H1 (cell line): ENCODE measurements around the gene XDH. TPM values are rescaled to one million over a fixed set of nuclear protein-coding genes. Genes with fewer than 3 reads are reported as not detected.

Experiments used
- CTCF ChIA-PET: fragments of 300-600 bp; sonication (Branson Sonifier 250); formaldehyde crosslinking; loops from one replicate; lab custom pipeline; 2021; ENCODE audit not compliant: partially characterized antibody; lab: Charles Lee
- POLR2A ChIA-PET: fragments of 300-600 bp; sonication (Branson Sonifier 250); formaldehyde crosslinking; loops from one replicate; lab custom pipeline; 2021; ENCODE audit warnings: inconsistent platforms; ENCODE audit not compliant: partially characterized antibody; lab: Charles Lee
- DNase-seq, 2 experiments: peaks; one replicate each; pipeline versions ENCODE4 v3.0.0 to v3.0.0-alpha.2; 2010 to 2022; ENCODE audit warnings: low spot score in 2 of 2, low read depth in 1 of 2, mixed read lengths in 1 of 2
- FAIRE-seq: peaks from 2 replicates; lab custom pipeline; 2011; peaks lifted over from hg19 to GRCh38; lab: Jason Lieb, UNC
- H2AFZ ChIP-seq: 2 replicates; pipeline ENCODE4 v1.8.1; 2012; ENCODE audit warnings: low read length, inconsistent platforms
- H2AK5ac ChIP-seq: 2 replicates; pipeline ENCODE4 v1.6.1; 2013; ENCODE audit warnings: low read depth, low read length
- H2BK120ac ChIP-seq: replicated peaks from 2 replicates; pipeline ENCODE3; 2013; ENCODE audit warnings: low read depth, low read length, inconsistent platforms
- H2BK12ac ChIP-seq: 2 replicates; pipeline ENCODE4 v1.6.1; 2013; ENCODE audit warnings: low read depth, low read length
- H2BK15ac ChIP-seq: 2 replicates; pipeline ENCODE4 v1.6.1; 2013; ENCODE audit warnings: low read length
- H2BK20ac ChIP-seq: 2 replicates; pipeline ENCODE4 v1.6.1; 2013; ENCODE audit warnings: low read length
- H2BK5ac ChIP-seq: 2 replicates; pipeline ENCODE4 v1.6.1; 2013; ENCODE audit warnings: low read depth, low read length
- H3K14ac ChIP-seq: 2 replicates; pipeline ENCODE4 v1.6.1; 2013; ENCODE audit warnings: inconsistent platforms; ENCODE audit not compliant: insufficient read length
- H3K18ac ChIP-seq: 2 replicates; pipeline ENCODE4 v1.6.1; 2013; ENCODE audit warnings: low read length; ENCODE audit errors: extremely low read depth
- H3K23ac ChIP-seq: 2 replicates; pipeline ENCODE4 v1.6.1; 2013; ENCODE audit warnings: inconsistent platforms; ENCODE audit not compliant: insufficient read length
- H3K23me2 ChIP-seq: 2 replicates; pipeline ENCODE4 v1.6.1; 2013; ENCODE audit warnings: low read depth, low read length
- H3K27ac ChIP-seq: 2 replicates; pipeline ENCODE4 v1.6.1; 2011; ENCODE audit warnings: low read depth, low read length, inconsistent platforms
- H3K27me3 ChIP-seq, 4 experiments: replicated peaks in 1 of 4; 1 replicate in 1 of 4; 2 replicates in 3 of 4; pipeline versions ENCODE4 v1.6.1 to v1.8.1; 2011 to 2013; ENCODE audit warnings: low read length in 3 of 4, mild to moderate bottlenecking in 3 of 4, inconsistent platforms in 2 of 4, mixed read lengths in 2 of 4, moderate library complexity in 1 of 4; ENCODE audit not compliant: control insufficient read depth in 3 of 4, insufficient read depth in 3 of 4; ENCODE audit errors: extremely low read depth in 1 of 4
- H3K36me3 ChIP-seq, 4 experiments: 2 replicates each; pipeline versions ENCODE4 v1.6.1 to v1.8.1; 2011 to 2013; ENCODE audit warnings: mild to moderate bottlenecking in 4 of 4, low read length in 3 of 4, moderate library complexity in 2 of 4, control low read depth in 1 of 4, inconsistent platforms in 1 of 4; ENCODE audit not compliant: insufficient read depth in 4 of 4, control insufficient read depth in 2 of 4
- H3K4ac ChIP-seq: replicated peaks from 2 replicates; pipeline ENCODE3; 2013; ENCODE audit warnings: low read length, low read depth, mixed read lengths, inconsistent platforms; ENCODE audit not compliant: insufficient read length
- H3K4me1 ChIP-seq, 4 experiments: replicated peaks in 1 of 4; 1 replicate in 1 of 4; 2 replicates in 3 of 4; pipeline versions ENCODE4 v1.6.1 to v1.8.1; 2011 to 2013; ENCODE audit warnings: low read length in 3 of 4, inconsistent platforms in 2 of 4, mixed read lengths in 1 of 4; ENCODE audit not compliant: insufficient read depth in 4 of 4, control insufficient read depth in 3 of 4
- H3K4me2 ChIP-seq, 2 experiments: 2 replicates each; pipeline versions ENCODE4 v1.6.1 to v1.8.1; 2011 to 2013; ENCODE audit warnings: low read depth in 2 of 2, low read length in 2 of 2, control low read depth in 1 of 2, inconsistent platforms in 1 of 2, mild to moderate bottlenecking in 1 of 2; ENCODE audit not compliant: insufficient read depth in 1 of 2
- H3K4me3 ChIP-seq, 4 experiments: fragments of 200-600, 300-600 bp in 1 of 4; sonication (generic), shearing (Covaris generic), sonication (Bioruptor Twin) in 1 of 4; 2 replicates each; pipeline versions ENCODE4 v1.5.1 to v1.8.1; 2011 to 2016; ENCODE audit warnings: low read length in 4 of 4, low read depth in 3 of 4, control low read depth in 2 of 4, inconsistent platforms in 2 of 4, mild to moderate bottlenecking in 2 of 4, mixed read lengths in 1 of 4, moderate library complexity in 1 of 4; ENCODE audit not compliant: insufficient read depth in 2 of 4; ENCODE audit errors: extremely low read depth in 1 of 4
- H3K56ac ChIP-seq: replicated peaks from 2 replicates; pipeline ENCODE3; 2013; ENCODE audit warnings: low read depth, mild to moderate bottlenecking, mixed read lengths, low read length, inconsistent platforms; ENCODE audit not compliant: insufficient read length
- H3K79me1 ChIP-seq: 2 replicates; pipeline ENCODE4 v1.6.1; 2013; ENCODE audit warnings: low read depth, low read length, control low read depth
- H3K79me2 ChIP-seq, 2 experiments: 2 replicates each; pipeline versions ENCODE4 v1.6.1 to v1.8.1; 2012 to 2013; ENCODE audit warnings: low read length in 2 of 2, mild to moderate bottlenecking in 2 of 2, inconsistent platforms in 1 of 2; ENCODE audit not compliant: insufficient read depth in 2 of 2, control insufficient read depth in 1 of 2
- H3K9ac ChIP-seq, 4 experiments: replicated peaks in 1 of 4; 1 replicate in 1 of 4; 2 replicates in 3 of 4; pipeline versions ENCODE4 v1.6.1 to v1.8.1; 2011 to 2013; ENCODE audit warnings: low read depth in 3 of 4, low read length in 3 of 4, control low read depth in 2 of 4, mild to moderate bottlenecking in 2 of 4, moderate library complexity in 2 of 4, inconsistent platforms in 1 of 4; ENCODE audit errors: extremely low read depth in 1 of 4
- H3K9me3 ChIP-seq, 2 experiments: 2 replicates each; pipeline versions ENCODE4 v1.6.1 to v1.8.1; 2012 to 2013; ENCODE audit warnings: mild to moderate bottlenecking in 2 of 2, moderate library complexity in 2 of 2, control low read depth in 1 of 2, inconsistent platforms in 1 of 2, low read depth in 1 of 2, low read length in 1 of 2, mixed read lengths in 1 of 2; ENCODE audit not compliant: insufficient read depth in 2 of 2
- H4K20me1 ChIP-seq, 2 experiments: replicated peaks in 1 of 2; 2 replicates each; pipeline versions ENCODE3 to v1.8.1; 2011 to 2013; ENCODE audit warnings: inconsistent platforms in 2 of 2, low read length in 2 of 2, mild to moderate bottlenecking in 1 of 2; ENCODE audit not compliant: insufficient read depth in 2 of 2, control insufficient read depth in 1 of 2
- H4K5ac ChIP-seq: 2 replicates; pipeline ENCODE4 v1.6.1; 2013; ENCODE audit warnings: low read length, low read depth, mixed read lengths, inconsistent platforms; ENCODE audit not compliant: insufficient read length
- H4K8ac ChIP-seq: 2 replicates; pipeline ENCODE4 v1.8.0; 2013; ENCODE audit warnings: mild to moderate bottlenecking, moderate library complexity, low read length, inconsistent platforms; ENCODE audit not compliant: insufficient read depth; ENCODE audit errors: extremely low read depth
- H4K91ac ChIP-seq: replicated peaks from 2 replicates; pipeline ENCODE3; 2013; ENCODE audit warnings: low read length, mixed read lengths, inconsistent platforms; ENCODE audit not compliant: insufficient read length
- ATF2 ChIP-seq: IDR thresholded peaks from 2 replicates; pipeline ENCODE4 v1.6.1; 2012; ENCODE audit warnings: low read length, inconsistent platforms
- ATF3 ChIP-seq: IDR thresholded peaks from 2 replicates; pipeline ENCODE4 v1.6.1; 2011; ENCODE audit warnings: low read depth, mild to moderate bottlenecking, low read length; ENCODE audit not compliant: insufficient read depth
- BACH1 ChIP-seq: IDR thresholded peaks from 2 replicates; pipeline ENCODE4 v1.6.1; 2012; ENCODE audit warnings: low read length, improper control_type of control experiment
- CREB1 ChIP-seq: IDR thresholded peaks from 2 replicates; pipeline ENCODE4 v1.6.1; 2012; ENCODE audit warnings: inconsistent platforms
- EGR1 ChIP-seq: IDR thresholded peaks from 2 replicates; pipeline ENCODE4 v1.6.1; 2011; ENCODE audit warnings: low read depth, low read length, borderline replicate concordance
- EP300 ChIP-seq, 2 experiments: IDR thresholded peaks; 1 replicate in 1 of 2; 2 replicates in 1 of 2; pipeline ENCODE4 v1.6.1; 2011 to 2012; ENCODE audit warnings: low read depth in 2 of 2, low read length in 2 of 2, mild to moderate bottlenecking in 2 of 2, borderline replicate concordance in 1 of 2, inconsistent platforms in 1 of 2, moderate library complexity in 1 of 2
- EZH2 ChIP-seq: fragments of 200-600 bp; sonication (generic); IDR thresholded peaks from 2 replicates; pipeline ENCODE4 v1.7.1; 2012; ENCODE audit warnings: low read depth, mild to moderate bottlenecking, moderate library complexity, low read length, inconsistent platforms; ENCODE audit not compliant: severe bottlenecking
- KDM1A ChIP-seq: fragments of 200-600, 300-600 bp; sonication (generic); IDR thresholded peaks from 2 replicates; pipeline ENCODE4 v1.7.1; 2016; ENCODE audit warnings: mild to moderate bottlenecking, low read length, borderline replicate concordance
- KDM4A ChIP-seq: IDR thresholded peaks from one replicate; pipeline ENCODE4 v1.7.1; 2012; ENCODE audit warnings: low read depth, mild to moderate bottlenecking, moderate library complexity, low read length, inconsistent platforms; ENCODE audit not compliant: severe bottlenecking
- PHF8 ChIP-seq: fragments of 200-600 bp; sonication (generic); conservative IDR thresholded peaks from 2 replicates; pipeline ENCODE4 v1.7.1; 2012; ENCODE audit warnings: low read depth, mild to moderate bottlenecking, inconsistent platforms, low read length, moderate library complexity
- RXRA ChIP-seq: IDR thresholded peaks from 2 replicates; pipeline ENCODE4 v1.6.1; 2011; ENCODE audit warnings: low read depth, mild to moderate bottlenecking, low read length, moderate library complexity; ENCODE audit not compliant: insufficient read depth
- TEAD4 ChIP-seq: IDR thresholded peaks from 2 replicates; pipeline ENCODE4 v1.6.1; 2012; ENCODE audit warnings: low read depth, low read length, inconsistent platforms, mixed read lengths
- WGBS, 2 experiments: shearing (Covaris generic) in 1 of 2; methylation state at CpG; one replicate each; pipeline versions ENCODE4 v1.1.6 to v1.1.7; 2013 to 2015; ENCODE audit warnings: low lambda C conversion rate in 2 of 2, mixed read lengths in 2 of 2, inconsistent platforms in 1 of 2, low coverage in 1 of 2, missing lambda C conversion rate in 1 of 2; ENCODE audit not compliant: insufficient replicate concordance in 2 of 2, insufficient coverage in 1 of 2, insufficient read length in 1 of 2; ENCODE audit errors: extremely low coverage in 1 of 2, missing lambda C conversion rate in 1 of 2; 5-methylcytosine and 5-hydroxymethylcytosine counted together
- polyA plus RNA-seq, 7 experiments: library from polyadenylated mRNA; depleted of rRNA in 3 of 7; stranded (reverse) in 5 of 7; unstranded in 2 of 7; fragments of >200 nt in 5 of 7; fragments of 200-250 nt in 2 of 7; gene quantifications; 1 replicate in 5 of 7; 2 replicates in 1 of 7; 4 replicates in 1 of 7; pipeline versions ENCODE4 v1.2.1 to v1.2.3, GENCODE V29; 2011 to 2013; ENCODE audit warnings: missing spikeins in 2 of 7, mixed read lengths in 2 of 7
- total RNA-seq: library from RNA; stranded (reverse); fragmentation: NEBNext Ultra II Directional; extraction: Animal tissue kit (Norgen Biotek cat#: 25700); gene quantifications from 2 replicates; pipeline ENCODE4 v1.2.1, GENCODE V29; 2021

Gene XDH
- total and polyA plus RNA-seq, 2 of the 8 experiments (the other 6 are each of a cell fraction or from before 2014, with no cell fraction given), result 0.68 to 1.2 TPM

GRCh38 chr2:31365348-31365747 is 49.2 kb downstream of the XDH start:
- Histone ChIP-seq H3K79me1 (no peaks in the 10 kb centered on the region), H3K9me3 (peaks cover 2 to 17% of the 10 kb centered on the region in 2 experiments; a peak in 3 of 4 replicates), H3K9ac (no peak overlapping the region), H3K4me1 (no peaks in the 10 kb centered on the region), H3K23me2 (no peaks in the 10 kb centered on the region), H3K27ac (no peak overlapping the region), H2BK12ac (no peak overlapping the region), H2BK20ac (no peak overlapping the region), H3K36me3 (no peaks in the 10 kb centered on the region), H4K20me1 (no peaks in the 10 kb centered on the region), H3K79me2 (no peaks in the 10 kb centered on the region), H2AK5ac (no peak overlapping the region), H3K4me3 (no peak overlapping the region), H4K91ac (no peak overlapping the region), H3K14ac (no peak overlapping the region), H4K8ac (no peak overlapping the region), H3K23ac (no peak overlapping the region), H3K18ac (no peak overlapping the region), H2BK15ac (no peak overlapping the region), H3K4ac (no peak overlapping the region), H2AFZ (no peak overlapping the region), H2BK120ac (no peak overlapping the region), H2BK5ac (no peak overlapping the region), H3K27me3 (no peaks in the 10 kb centered on the region), H3K56ac (no peak overlapping the region), H4K5ac (no peak overlapping the region), H3K4me2 (no peak overlapping the region)
- ChIA-PET POLR2A (no interaction called here), CTCF (interaction anchor here (1.0 to 4.0 kb wide), 3 partner anchors 11 to 132 kb away, joined by 3 to 18 read pairs (median 3); partner anchors contain the start of gene EHD3)
- whole genome bisulfite sequencing, 2 experiments, result 90% methylated on average over 10 of the region's 10 CpGs; no CpG with 5 or more reads in 1 of the 2 experiments
- FAIRE-seq (no peak), DNase-seq (no peak)
- TF ChIP-seq ATF3 (no peak), PHF8 (no peak), TEAD4 (no peak), EZH2 (no peak), EGR1 (no peak), BACH1 (no peak), CREB1 (no peak), EP300 (IDR thresholded peaks at IDR 0.05; ENCODE audit: borderline replicate concordance in 1 of 2, low read depth in 2 of 2, low read length in 2 of 2) (no peak), ATF2 (no peak), KDM1A (no peak), RXRA (no peak), KDM4A (no peak)
